G401 (cell line): ENCODE measurements around the gene SCN8A. TPM values are rescaled to one million over a fixed set of nuclear protein-coding genes. Genes with fewer than 3 reads are reported as not detected.

Experiments
- DNase-seq: peaks from one replicate; pipeline ENCODE4 v3.0.0-alpha.2; 2015; ENCODE audit warnings: low spot score
- in situ Hi-C: cut with HindIII; loops from 2 replicates; pipeline ENCODE4 v1.10.0; 2016; ENCODE audit warnings: low sequenced_read_pairs, mixed read lengths
- total RNA-seq: library from RNA; depleted of rRNA; stranded (reverse); fragments of >200 nt; shearing (Covaris generic); gene quantifications from 2 replicates; pipeline ENCODE4 v1.2.3, GENCODE V29; 2014

SCN8A gene
- total RNA-seq, 1 experiment from 2014 or later = 1.2 TPM

GRCh38 chr12:51838036-51838435 is 247.0 kb downstream of the SCN8A start:
- no peak for DNase-seq
- in situ Hi-C loops = no loop called here

GRCh38 chr12:51838762-51839161 is 247.7 kb downstream of the SCN8A start:
- DNase-seq = no peak
- in situ Hi-C loops = no loop called here

- in situ Hi-C loops = no loop called here
- DNase-seq = no peak
Measured at GRCh38 chr12:51839310-51839947, 248.4 kb downstream of the SCN8A start.

GRCh38 chr12:51840966-51841365 is 249.9 kb downstream of the SCN8A start:
- no peak for DNase-seq

DNA sequence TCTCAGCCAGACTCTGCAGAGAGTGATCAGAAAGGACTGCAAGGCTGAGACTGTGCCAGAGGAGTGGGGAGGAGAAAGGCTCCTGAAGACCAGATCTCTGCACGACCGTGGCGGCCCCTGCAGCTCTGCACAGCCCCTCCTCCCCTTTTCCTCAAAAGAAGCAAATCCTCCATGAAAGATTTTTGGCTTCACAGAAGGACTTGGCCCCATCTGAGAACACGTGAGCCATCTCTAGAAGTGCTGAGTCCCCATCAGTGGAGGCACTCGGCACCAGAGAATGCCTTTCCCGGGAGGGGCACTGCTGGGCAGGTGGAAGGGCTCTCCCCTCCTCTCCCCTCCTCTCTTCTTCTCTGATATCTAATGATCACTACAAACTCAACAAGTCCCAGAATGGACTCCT is 250.7 kb downstream of the SCN8A start:
- in situ Hi-C loops = no loop called here
- no peak for DNase-seq

More at GRCh38 chr12:51840966-51841365, 249.9 kb downstream of the SCN8A start:
- in situ Hi-C loops = no loop called here

- no peak for DNase-seq
- in situ Hi-C loops = no loop called here
Measured at GRCh38 chr12:51844854-51845253, 253.8 kb downstream of the SCN8A start.

DNA sequence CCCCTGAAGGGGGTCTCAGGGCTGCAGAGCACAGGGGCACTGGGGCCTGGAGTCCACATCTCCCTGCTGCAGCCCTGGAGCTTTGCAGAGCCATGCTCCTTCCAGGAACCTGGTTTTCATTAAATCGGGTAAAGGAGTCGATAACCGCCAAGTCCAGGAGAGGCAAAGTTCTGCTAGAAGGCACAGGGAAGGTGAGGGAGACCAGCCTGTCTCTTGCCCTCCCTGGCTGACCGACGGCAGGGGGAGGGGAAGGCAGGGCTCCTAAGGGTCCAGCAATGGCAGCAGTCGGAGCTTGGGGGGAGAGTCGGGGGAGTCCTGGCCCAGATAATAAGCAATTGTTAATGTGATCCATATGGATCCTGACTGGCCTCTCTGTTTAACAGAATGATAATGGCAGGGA is 254.4 kb downstream of the SCN8A start:
- in situ Hi-C loops = no loop called here

GRCh38 chr12:51846271-51846691 is 255.2 kb downstream of the SCN8A start:
- in situ Hi-C loops = no loop called here
- DNase-seq = no peak

More for the DNA sequence above, 254.4 kb downstream of the SCN8A start:
- DNase-seq = no peak

GRCh38 chr12:51846911-51847642 is 256.0 kb downstream of the SCN8A start:
- DNase-seq = peak; percentile 45

GRCh38 chr12:51847643-51848325 is 256.8 kb downstream of the SCN8A start:
- in situ Hi-C loops = no loop called here
- DNase-seq = no peak

More at GRCh38 chr12:51846911-51847642, 256.0 kb downstream of the SCN8A start:
- in situ Hi-C loops = no loop called here

DNA sequence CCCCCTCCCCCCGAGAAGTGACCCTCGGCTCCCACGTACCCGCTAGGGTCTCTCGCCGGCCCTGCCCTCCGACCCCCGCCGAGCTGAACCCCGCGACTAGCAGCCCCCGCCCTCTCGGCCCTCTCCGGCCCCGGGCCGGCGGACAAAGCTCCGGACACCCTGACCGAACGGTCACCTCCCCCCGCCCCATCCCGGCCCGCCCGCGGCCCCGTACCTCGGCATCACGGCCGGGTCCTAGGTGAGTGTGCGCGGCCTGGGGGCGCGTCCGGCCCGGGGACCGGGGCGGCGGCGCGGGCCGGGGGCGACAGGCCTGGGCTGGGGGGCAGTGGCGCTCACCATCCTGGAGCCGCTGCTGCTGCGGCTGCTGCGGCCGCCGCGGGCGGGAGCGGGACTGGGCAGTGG is 257.3 kb downstream of the SCN8A start, which contains the start of gene FIGNL2:
Gene FIGNL2, minus strand, starts transcription at position 393 of the 402 bp plus-strand sequence. CDS start 26,305 bp downstream, outside the sequence.
- in situ Hi-C loops = no loop called here
- DNase-seq = no peak

DNA sequence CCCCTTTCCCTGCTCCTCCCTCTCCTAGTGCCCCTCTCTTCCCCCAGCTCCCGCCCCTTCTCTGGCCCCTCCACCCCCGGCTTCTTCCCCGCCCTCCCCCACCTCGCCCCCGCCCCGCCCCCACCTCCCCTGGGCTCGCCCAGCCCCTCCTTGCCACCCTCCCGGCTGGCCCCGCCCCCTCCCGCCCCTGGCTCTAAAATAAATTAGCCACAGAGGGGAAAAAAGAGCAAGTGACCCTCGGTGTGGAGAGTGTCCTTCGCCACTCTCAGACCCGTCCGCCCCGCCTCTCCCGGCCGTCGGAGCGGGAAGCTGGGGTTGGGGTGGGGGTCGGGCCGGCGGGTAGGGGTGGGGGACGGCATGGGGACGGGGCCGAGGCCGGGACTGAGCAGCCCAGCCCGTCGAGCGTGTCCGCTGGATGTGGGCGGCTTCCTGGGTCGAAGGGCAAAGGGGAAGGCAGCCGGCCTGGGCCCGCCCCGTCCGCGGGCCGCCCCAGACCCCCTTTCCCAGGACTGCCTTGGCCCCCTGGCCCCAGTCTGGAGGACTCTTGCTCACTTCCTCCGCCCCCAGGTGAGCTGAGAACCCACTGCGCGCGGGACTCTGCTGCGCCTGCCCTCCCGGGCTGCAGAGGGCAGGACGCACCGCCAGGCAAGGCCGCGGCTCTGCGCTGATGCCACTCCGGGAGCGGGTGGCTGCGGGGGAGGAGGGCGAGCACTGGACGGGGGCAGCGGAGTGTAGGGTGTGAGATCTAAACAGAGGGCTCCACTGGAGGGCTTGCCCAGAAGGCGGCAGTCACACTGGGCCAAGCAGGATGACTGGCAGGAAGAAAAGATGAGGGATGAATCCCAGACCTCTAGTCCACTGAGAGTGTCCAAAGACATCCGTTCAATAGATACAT is 258.1 kb downstream of the SCN8A start:
- in situ Hi-C loops = no loop called here
- no peak for DNase-seq

DNA sequence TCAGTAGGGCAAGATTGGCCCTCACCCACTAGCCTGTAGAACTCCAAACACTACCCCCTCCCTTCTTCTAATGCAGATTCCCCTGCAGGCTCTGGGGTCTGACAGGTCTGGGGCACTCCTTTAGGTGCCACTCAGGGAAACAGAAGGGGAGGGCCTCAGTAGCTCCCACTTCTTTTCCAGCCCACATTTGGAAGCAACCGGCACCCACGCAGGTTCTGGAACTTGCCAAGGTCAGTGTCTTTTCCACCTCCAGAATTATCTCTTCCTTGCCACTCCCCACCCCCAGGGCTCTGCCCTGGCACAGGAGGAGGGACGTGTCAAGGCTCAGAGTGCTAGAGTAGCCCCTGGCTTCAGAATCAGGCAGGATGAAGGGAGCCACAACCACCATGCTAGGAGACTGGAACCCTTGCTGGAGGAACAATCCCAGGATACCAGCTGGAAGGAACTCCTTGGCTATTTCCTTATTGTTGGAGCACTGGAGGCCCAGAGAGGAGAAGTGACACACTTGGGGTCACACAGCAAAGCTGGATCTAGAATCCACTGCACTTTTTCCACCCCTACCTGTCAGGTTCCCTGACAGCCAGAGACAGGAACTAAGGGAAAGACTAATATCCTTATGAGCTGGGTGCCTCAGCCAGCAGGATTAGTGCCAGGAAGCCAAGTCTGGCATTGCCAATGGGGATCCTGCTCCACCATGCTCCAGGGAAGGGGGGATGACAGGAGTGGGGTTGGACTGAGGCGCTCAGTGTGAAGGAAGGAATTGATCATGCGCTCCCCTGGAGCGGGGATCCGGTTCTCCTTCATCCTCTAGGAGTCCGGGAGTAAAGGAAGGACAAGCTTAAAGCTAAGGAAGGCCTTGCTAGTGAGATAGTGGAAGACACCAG is 259.3 kb downstream of the SCN8A start:
- no peak for DNase-seq
- in situ Hi-C loops = no loop called here

- in situ Hi-C loops = no loop called here
- no peak for DNase-seq
Measured at GRCh38 chr12:51850965-51851299, 259.9 kb downstream of the SCN8A start.

DNA sequence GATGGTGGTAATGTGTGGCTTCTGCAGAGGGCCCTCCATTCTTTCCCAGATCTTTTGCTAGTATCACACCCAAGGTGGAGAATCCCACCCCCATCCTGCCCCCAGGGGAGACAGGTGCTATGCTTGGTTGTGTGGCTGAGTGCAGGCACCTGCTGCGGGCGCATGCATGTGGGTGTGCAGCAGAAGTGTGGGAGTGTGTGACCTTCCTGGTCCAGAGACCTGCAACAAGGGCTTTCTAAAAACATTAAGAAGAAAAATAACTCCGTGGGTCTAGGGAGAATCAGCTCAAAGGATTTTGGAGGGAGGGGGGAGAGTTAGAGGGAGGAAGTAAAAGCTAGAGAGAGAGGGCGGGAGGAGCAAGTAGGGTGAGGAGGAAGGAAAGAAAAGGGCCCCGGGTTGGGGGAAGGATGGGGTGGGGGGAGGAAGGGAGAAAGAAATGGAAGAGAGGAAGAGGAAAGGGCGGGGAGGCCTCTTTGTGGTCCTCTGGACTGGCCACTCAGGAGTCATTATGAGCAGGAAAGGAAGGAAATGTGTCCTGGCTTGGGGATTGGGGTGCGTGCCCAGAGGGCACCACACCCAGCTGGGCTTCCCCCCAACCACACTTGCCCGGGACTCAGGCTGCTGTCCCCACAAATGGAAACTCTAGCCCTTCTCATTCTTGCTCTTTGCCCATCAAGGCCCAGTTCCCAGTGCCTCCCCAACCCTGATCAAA is 260.5 kb downstream of the SCN8A start:
- in situ Hi-C loops = no loop called here
- no peak for DNase-seq

DNA sequence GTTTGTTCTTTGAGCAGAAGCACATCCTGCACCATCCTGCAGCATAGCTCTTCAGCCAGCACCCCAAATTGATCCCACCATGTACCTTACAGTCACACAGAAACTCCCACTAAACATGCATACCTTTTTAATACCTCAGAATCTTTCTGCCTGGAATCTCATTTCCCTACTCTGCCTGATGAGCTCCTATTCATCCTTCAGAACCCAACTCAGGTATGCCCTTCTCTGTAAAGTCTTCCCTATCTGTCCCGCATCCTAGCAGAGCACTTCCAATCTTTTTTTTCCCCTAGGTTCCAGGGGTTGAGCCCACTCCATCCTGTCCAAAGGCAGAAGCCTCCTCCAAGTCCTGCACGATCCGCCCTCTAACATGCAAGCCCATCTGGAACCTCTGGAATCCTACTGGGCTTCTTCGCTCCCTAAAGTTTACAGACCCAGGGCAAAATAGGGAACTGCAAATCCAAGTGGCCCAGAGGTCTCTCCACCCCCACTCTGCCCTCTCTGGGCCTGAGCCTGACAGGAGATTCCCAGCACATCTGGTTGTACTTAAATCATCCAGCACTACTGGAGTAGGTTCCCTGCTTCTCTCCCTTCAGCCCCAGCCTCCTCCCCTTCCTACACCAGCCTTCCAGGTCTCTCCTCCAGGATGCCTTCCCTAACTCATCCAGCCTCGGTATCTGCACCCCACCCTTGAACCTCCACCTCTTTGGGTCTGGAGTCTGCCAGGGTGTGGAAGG is 261.5 kb downstream of the SCN8A start:
- in situ Hi-C loops = no loop called here
- DNase-seq = no peak
